DOHH2 (cell line): ENCODE measurements around the gene RNF130.

Source experiments
- EZH2phosphoT487 ChIP-seq: fragments of 200-600 bp; sonication (generic); IDR thresholded peaks from 2 replicates; pipeline ENCODE4 v1.6.1; 2017; ENCODE audit warnings: borderline replicate concordance, mild to moderate bottlenecking, antibody characterized with exemption, low read length, moderate library complexity, mixed read lengths
- TF ChIP-seq, protein P1 (sequence below): fragments of 200-600 bp; sonication (generic); IDR thresholded peaks from one replicate; pipeline ENCODE4 v1.5.1; 2014; ENCODE audit warnings: antibody characterized with exemption, mild to moderate bottlenecking, low read depth, low read length; ENCODE audit not compliant: poor library complexity, severe bottlenecking

GRCh38 chr5:180049185-180049548 is 22.4 kb downstream of the RNF130 start:
- TF ChIP-seq, protein P1, sequence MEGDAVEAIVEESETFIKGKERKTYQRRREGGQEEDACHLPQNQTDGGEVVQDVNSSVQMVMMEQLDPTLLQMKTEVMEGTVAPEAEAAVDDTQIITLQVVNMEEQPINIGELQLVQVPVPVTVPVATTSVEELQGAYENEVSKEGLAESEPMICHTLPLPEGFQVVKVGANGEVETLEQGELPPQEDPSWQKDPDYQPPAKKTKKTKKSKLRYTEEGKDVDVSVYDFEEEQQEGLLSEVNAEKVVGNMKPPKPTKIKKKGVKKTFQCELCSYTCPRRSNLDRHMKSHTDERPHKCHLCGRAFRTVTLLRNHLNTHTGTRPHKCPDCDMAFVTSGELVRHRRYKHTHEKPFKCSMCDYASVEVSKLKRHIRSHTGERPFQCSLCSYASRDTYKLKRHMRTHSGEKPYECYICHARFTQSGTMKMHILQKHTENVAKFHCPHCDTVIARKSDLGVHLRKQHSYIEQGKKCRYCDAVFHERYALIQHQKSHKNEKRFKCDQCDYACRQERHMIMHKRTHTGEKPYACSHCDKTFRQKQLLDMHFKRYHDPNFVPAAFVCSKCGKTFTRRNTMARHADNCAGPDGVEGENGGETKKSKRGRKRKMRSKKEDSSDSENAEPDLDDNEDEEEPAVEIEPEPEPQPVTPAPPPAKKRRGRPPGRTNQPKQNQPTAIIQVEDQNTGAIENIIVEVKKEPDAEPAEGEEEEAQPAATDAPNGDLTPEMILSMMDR = no peak
- TF ChIP-seq EZH2phosphoT487 = no peak
